Dedifferentiated amniotic fluid mesenchymal stem cell (primary cell): ENCODE measurements around the gene DLD.
"Not testable (repeated sequence)": the region's sequence is repeated elsewhere in the genome, so short reads cannot be mapped to it uniquely, and the experiment has no call there.

Experiments used
- DNase-seq: peaks from one replicate; pipeline ENCODE4 v3.0.0-alpha.2; 2016; ENCODE audit errors: extremely low spot score

The DLD gene

GRCh38 chr7:107945332-107945731, 54.3 kb downstream of the DLD start:
- DNase-seq: no peak

- DNase-seq: peak; percentile 42
These were observed 55.5 kb downstream of the DLD start for GRCh38 chr7:107946451-107946850.

GRCh38 chr7:107946881-107947280, 55.9 kb downstream of the DLD start:
- no peak for DNase-seq

GRCh38 chr7:107948645-107949442, 57.9 kb downstream of the DLD start:
- DNase-seq: peak; percentile 80

GRCh38 chr7:107949443-107949935, 58.5 kb downstream of the DLD start:
- DNase-seq: no peak

- no peak for DNase-seq
These were observed 60.3 kb downstream of the DLD start for GRCh38 chr7:107951172-107951787.

- DNase-seq: no peak
These were observed 60.9 kb downstream of the DLD start for GRCh38 chr7:107951896-107952295.

GRCh38 chr7:107953265-107953923, 62.4 kb downstream of the DLD start:
- DNase-seq: no peak

GRCh38 chr7:107953924-107954303, 62.9 kb downstream of the DLD start:
- DNase-seq: no peak

- DNase-seq: no peak
These were observed 64.4 kb downstream of the DLD start for GRCh38 chr7:107955394-107955793.

- not testable (repeated sequence) for DNase-seq
These were observed 66.0 kb downstream of the DLD start for GRCh38 chr7:107956950-107957349.

- DNase-seq: no peak
These were observed 66.5 kb downstream of the DLD start for GRCh38 chr7:107957436-107957835.

- no peak for DNase-seq
These were observed 68.0 kb downstream of the DLD start for GRCh38 chr7:107958764-107959526.

- DNase-seq: no peak
These were observed 68.5 kb downstream of the DLD start for GRCh38 chr7:107959527-107959898.

GRCh38 chr7:107960272-107960671, 69.3 kb downstream of the DLD start:
- no peak for DNase-seq

- no peak for DNase-seq
These were observed 70.4 kb downstream of the DLD start for GRCh38 chr7:107961405-107961804.

GRCh38 chr7:107962817-107963216, 71.8 kb downstream of the DLD start:
- no peak for DNase-seq

GRCh38 chr7:107964510-107964909, 73.5 kb downstream of the DLD start:
- no peak for DNase-seq

GRCh38 chr7:107966711-107967110, 75.7 kb downstream of the DLD start:
- peak; percentile 77 for DNase-seq

- no peak for DNase-seq
These were observed 76.4 kb downstream of the DLD start for GRCh38 chr7:107967420-107967819.

- no peak for DNase-seq
These were observed 77.5 kb downstream of the DLD start for GRCh38 chr7:107968449-107968848.

- no peak for DNase-seq
These were observed 78.9 kb downstream of the DLD start for GRCh38 chr7:107969856-107970255.
